Natural killer cell (primary cell): ENCODE results near the gene PLEKHA7. TPM values are rescaled to one million over a fixed set of nuclear protein-coding genes. Genes with fewer than 3 reads are reported as not detected.

Experiments used
- ATAC-seq, 3 donors: fragments of 150-1000 bp in 2 of 3; fragments of 200-7000 bp in 1 of 3; cut with Tn5 transposase; 1 replicate in 1 of 3; 2 replicates in 2 of 3; pipeline ENCODE4 v1.10.0; 2021; ENCODE audit warnings: mild to moderate bottlenecking in 2 of 3, moderate library complexity in 2 of 3
- DNase-seq, 2 donors: peaks; one replicate each; pipeline versions ENCODE4 v3.0.0 to v3.0.0-alpha.2; 2013 to 2021; ENCODE audit warnings: mixed read lengths in 1 of 2
- H3K27ac ChIP-seq: one replicate; pipeline ENCODE4 v1.5.1; 2013; ENCODE audit warnings: mild to moderate bottlenecking, low read length
- H3K27me3 ChIP-seq: one replicate; pipeline ENCODE4 v1.6.1; 2013; ENCODE audit warnings: low read length; ENCODE audit not compliant: control insufficient read depth, insufficient read depth
- H3K36me3 ChIP-seq: one replicate; pipeline ENCODE4 v1.6.1; 2013; ENCODE audit warnings: low read length; ENCODE audit not compliant: control insufficient read depth, insufficient read depth
- H3K4me1 ChIP-seq: one replicate; pipeline ENCODE4 v1.6.1; 2013; ENCODE audit warnings: low read length; ENCODE audit not compliant: control insufficient read depth, insufficient read depth
- H3K4me3 ChIP-seq: one replicate; pipeline ENCODE4 v1.5.1; 2013; ENCODE audit warnings: low read length
- H3K9me3 ChIP-seq: one replicate; pipeline ENCODE4 v1.6.1; 2013; ENCODE audit warnings: low read length; ENCODE audit not compliant: control insufficient read depth, insufficient read depth
- H3K27ac Mint-ChIP-seq, 2 donors: one replicate each; pipeline ENCODE4 v1.8.0; 2022; ENCODE audit warnings: mild to moderate bottlenecking in 2 of 2, mixed read lengths in 2 of 2, moderate library complexity in 1 of 2
- H3K27me3 Mint-ChIP-seq, 2 donors: one replicate each; pipeline ENCODE4 v1.8.0; 2022; ENCODE audit warnings: low read depth in 2 of 2, mixed read lengths in 2 of 2
- H3K36me3 Mint-ChIP-seq: one replicate; pipeline ENCODE4 v1.8.0; 2022; ENCODE audit warnings: mixed read lengths
- H3K4me1 Mint-ChIP-seq, 2 donors: one replicate each; pipeline ENCODE4 v1.8.0; 2022; ENCODE audit warnings: mixed read lengths in 2 of 2
- H3K4me3 Mint-ChIP-seq: one replicate; pipeline ENCODE4 v1.8.0; 2022; ENCODE audit warnings: mild to moderate bottlenecking, moderate library complexity, mixed read lengths
- H3K9me3 Mint-ChIP-seq, 2 donors: one replicate each; pipeline ENCODE4 v1.8.0; 2022; ENCODE audit warnings: mixed read lengths in 2 of 2
- WGBS: methylation state at CpG from one replicate; pipeline ENCODE4 v1.1.7; 2013; ENCODE audit warnings: missing lambda C conversion rate; ENCODE audit not compliant: insufficient coverage; 5-methylcytosine and 5-hydroxymethylcytosine counted together
- intact Hi-C: fragments of 100-400 bp; cut with micrococcal nuclease; formaldehyde crosslinking; loops from one replicate; pipeline ENCODE4 v1.14.2; 2022
- total RNA-seq, 4 donors: library from RNA; stranded (reverse); fragments of 120-200 nt in 1 of 4; gene quantifications; one replicate each; pipeline versions ENCODE4 v1.2.3 to v1.2.4, GENCODE V29; 2013 to 2022
- TF ChIP-seq, protein P1 (sequence below): fragments of 200-600 bp; IDR thresholded peaks from one replicate; pipeline ENCODE4 v1.8.0; 2022; ENCODE audit warnings: antibody characterized with exemption

Gene PLEKHA7
- total RNA-seq, 3 donors from 2014 or later (not counting 1 experiment from before 2014, with no cell fraction given): 1.00 to 2.5 (median 1.3) TPM

DNA sequence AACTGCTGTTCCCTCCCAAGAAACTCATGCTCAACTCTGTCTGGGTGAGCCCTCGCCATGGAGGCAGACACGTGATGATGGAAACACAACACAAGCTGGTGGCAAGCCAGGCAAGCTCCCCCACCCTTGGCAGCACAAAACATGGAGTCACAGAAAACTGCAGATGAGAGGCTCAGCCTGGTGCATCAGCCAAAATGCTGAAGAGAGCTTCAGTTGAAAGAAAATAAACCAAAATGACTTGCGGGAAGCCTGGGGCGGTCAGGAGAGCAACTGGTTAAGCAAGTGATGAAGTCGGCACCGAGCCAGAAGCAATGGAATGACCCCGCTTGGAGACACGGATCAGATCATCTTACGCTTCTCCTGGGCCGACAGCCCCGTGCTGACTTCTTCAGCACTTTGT, 207.4 kb downstream of the PLEKHA7 start:
- intact Hi-C loops: no loop called here
- no peaks in the 10 kb centered on the region for H3K9me3 ChIP-seq
- H3K36me3 ChIP-seq: no peaks in the 10 kb centered on the region
- H3K27me3 Mint-ChIP-seq: no peaks in the 10 kb centered on the region
- H3K36me3 Mint-ChIP-seq: no peaks in the 10 kb centered on the region
- no peak overlapping the region for H3K27ac ChIP-seq
- H3K4me1 Mint-ChIP-seq: no peaks in the 10 kb centered on the region
- H3K9me3 Mint-ChIP-seq: no peaks in the 10 kb centered on the region
- DNase-seq (no peak), ATAC-seq (no peak)
- no peak overlapping the region for H3K4me3 ChIP-seq
- 80% methylated on average over 11 of the region's 11 CpGs for WGBS
- TF ChIP-seq, protein P1, sequence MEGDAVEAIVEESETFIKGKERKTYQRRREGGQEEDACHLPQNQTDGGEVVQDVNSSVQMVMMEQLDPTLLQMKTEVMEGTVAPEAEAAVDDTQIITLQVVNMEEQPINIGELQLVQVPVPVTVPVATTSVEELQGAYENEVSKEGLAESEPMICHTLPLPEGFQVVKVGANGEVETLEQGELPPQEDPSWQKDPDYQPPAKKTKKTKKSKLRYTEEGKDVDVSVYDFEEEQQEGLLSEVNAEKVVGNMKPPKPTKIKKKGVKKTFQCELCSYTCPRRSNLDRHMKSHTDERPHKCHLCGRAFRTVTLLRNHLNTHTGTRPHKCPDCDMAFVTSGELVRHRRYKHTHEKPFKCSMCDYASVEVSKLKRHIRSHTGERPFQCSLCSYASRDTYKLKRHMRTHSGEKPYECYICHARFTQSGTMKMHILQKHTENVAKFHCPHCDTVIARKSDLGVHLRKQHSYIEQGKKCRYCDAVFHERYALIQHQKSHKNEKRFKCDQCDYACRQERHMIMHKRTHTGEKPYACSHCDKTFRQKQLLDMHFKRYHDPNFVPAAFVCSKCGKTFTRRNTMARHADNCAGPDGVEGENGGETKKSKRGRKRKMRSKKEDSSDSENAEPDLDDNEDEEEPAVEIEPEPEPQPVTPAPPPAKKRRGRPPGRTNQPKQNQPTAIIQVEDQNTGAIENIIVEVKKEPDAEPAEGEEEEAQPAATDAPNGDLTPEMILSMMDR: no peak
- H3K27ac Mint-ChIP-seq: no peak overlapping the region
- peaks cover 12% of the 10 kb centered on the region for H3K4me1 ChIP-seq
- H3K4me3 Mint-ChIP-seq: no peak overlapping the region
- no peaks in the 10 kb centered on the region for H3K27me3 ChIP-seq

DNA sequence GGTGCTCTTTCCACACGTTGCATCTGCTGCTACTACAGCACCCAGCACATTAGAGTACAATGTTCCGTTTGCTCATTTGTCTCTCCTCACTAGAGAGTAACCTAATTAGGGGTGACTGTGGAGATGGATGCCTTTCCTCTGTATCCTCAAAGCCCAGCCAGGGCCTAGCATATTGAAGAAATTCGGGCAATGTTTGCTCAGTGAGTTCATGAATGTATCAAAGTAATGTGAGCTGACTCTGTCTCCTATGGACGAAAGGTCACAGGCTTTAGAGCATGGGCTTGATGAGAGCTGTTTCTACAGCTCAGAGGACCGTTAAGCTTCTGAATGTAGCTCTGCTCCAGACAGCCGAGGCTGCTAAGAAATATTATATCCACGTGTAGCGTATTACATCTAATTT, 208.3 kb downstream of the PLEKHA7 start:
- no peaks in the 10 kb centered on the region for H3K27me3 ChIP-seq
- Mint-ChIP-seq H3K27ac (no peak overlapping the region), H3K4me3 (no peak overlapping the region), H3K27me3 (no peaks in the 10 kb centered on the region), H3K36me3 (no peaks in the 10 kb centered on the region), H3K9me3 (no peaks in the 10 kb centered on the region), H3K4me1 (no peaks in the 10 kb centered on the region)
- H3K4me1 ChIP-seq: peaks cover 12% of the 10 kb centered on the region
- TF ChIP-seq, protein P1: no peak
- ATAC-seq (no peak), DNase-seq (no peak)
- 90% methylated on average over 7 of the region's 8 CpGs for WGBS
- intact Hi-C loops: no loop called here
- no peaks in the 10 kb centered on the region for H3K9me3 ChIP-seq
- no peak overlapping the region for H3K27ac ChIP-seq
- no peak overlapping the region for H3K4me3 ChIP-seq
- H3K36me3 ChIP-seq: no peaks in the 10 kb centered on the region

DNA sequence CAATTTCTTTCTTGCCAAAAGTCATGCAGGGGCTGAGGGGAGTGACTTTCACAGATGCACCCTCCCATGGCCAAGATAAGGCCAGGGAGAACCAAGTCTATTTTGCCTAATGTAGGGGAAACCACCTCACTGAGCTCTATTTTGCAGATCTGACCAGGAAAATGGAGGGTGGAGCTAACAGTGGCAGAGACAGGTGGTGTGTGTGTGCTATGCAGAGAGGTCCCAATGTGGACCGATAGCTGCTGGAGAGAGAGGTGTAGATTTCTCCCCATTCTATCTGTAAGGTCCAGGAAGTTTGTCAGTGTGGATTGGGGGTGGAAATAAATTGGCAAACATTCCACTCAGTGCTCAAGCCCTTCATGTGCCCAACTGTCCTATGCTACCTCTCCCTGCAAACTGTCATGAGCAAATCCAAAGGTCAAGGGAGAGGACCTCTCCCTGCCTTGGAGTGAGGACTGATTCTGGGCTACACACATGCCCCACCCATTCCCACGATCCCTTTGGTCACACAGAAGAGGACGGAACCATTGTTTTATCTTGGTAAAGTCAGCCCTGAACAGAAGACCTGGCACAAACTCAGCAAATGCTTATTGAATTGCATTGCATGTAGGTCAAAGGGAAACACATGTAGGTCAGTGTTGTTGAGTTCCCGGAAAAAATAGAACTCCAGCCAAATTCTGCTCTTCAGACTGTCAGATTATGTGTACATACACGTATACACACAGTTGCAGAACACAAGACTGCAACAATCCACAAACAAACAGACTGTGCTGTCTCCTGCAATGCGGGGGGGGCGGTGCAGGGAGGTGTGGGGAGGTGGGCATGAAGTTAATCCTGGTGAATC, 209.9 kb downstream of the PLEKHA7 start:
- Mint-ChIP-seq H3K36me3 (no peaks in the 10 kb centered on the region), H3K27me3 (no peaks in the 10 kb centered on the region), H3K4me1 (peaks cover 0 to 5% of the 10 kb centered on the region in 2 donors), H3K4me3 (no peak overlapping the region), H3K27ac (no peak overlapping the region), H3K9me3 (no peaks in the 10 kb centered on the region)
- Histone ChIP-seq H3K9me3 (no peaks in the 10 kb centered on the region), H3K4me1 (peaks cover 8% of the 10 kb centered on the region), H3K27me3 (no peaks in the 10 kb centered on the region), H3K4me3 (no peak overlapping the region), H3K36me3 (no peaks in the 10 kb centered on the region), H3K27ac (no peak overlapping the region)
- DNase-seq (no peak), ATAC-seq (no peak)
- intact Hi-C loops: no loop called here
- TF ChIP-seq, protein P1: no peak
- 63% methylated on average over 3 of the region's 7 CpGs for whole genome bisulfite sequencing
